NCI-H146 (cell line): ENCODE measurements around the gene ZNF248.

Experiments
- DNase-seq: peaks from one replicate; lab custom pipeline; 2025; lab: John Stamatoyannopoulos, UW

Gene ZNF248

DNA sequence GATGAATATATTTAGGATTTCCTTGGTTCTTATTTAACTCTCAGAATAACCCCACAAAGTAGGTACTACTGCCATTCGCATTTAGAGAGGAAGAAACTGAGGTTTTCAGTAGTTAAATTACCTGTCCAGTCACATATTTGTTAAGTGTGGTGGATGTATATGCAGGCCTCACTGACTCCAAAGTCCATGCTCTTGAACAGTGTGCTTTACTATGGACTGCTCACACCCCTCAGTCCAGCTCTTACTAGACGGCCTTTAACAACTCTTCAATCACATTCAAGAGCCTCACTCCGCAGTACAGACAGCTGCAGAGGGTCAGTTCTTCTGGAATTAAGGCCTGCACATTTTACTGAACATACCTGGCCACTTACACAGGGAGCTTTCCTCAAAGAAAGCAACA lies 36.2 kb downstream of the ZNF248 start:
- no peak for DNase-seq

GRCh38 chr10:37819797-37820196 lies 37.6 kb downstream of the ZNF248 start:
- no peak for DNase-seq

DNA sequence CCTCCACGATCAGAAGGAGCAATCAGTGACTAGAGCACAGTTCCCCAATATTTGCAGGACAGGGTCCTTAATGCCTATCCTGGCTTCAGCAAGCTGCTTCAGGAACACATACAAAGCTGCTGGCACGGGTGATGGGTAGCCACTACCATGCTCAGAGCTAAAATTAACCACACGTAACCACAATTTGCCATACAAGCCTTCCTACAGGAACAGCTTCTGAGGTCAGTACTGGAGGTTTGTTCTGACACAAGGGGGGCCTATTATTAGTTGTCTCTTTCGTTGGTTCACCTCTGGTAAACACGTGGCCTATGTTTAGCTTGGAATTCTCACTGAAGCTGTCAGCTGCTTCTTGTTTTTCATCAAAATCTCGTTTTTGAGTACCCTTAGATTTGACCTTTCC lies 41.1 kb downstream of the ZNF248 start:
- DNase-seq: no peak

GRCh38 chr10:37813763-37814162 lies 43.6 kb downstream of the ZNF248 start:
- DNase-seq: no peak

DNA sequence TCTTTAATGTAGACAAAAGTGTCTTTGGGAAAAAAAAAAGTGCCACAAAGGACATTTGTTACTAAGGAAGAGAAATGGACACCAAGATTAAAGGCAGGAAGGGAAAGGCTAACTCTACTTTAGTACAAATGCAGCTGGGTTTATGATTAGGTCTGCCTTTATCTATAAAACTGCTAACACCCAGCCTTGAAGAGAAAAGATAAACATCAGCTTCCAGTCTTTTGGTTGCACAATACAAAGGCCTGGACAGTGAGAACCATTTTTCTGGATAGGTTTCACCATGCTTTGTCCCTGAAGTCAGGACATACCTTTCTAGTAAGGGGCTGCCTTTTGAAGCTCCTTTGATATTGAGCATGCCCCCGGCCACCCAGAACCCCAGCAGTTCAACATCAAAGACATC lies 45.1 kb downstream of the ZNF248 start:
- DNase-seq: no peak

- no peak for DNase-seq
Observed at GRCh38 chr10:37803269-37803668, 54.1 kb downstream of the ZNF248 start.

DNA sequence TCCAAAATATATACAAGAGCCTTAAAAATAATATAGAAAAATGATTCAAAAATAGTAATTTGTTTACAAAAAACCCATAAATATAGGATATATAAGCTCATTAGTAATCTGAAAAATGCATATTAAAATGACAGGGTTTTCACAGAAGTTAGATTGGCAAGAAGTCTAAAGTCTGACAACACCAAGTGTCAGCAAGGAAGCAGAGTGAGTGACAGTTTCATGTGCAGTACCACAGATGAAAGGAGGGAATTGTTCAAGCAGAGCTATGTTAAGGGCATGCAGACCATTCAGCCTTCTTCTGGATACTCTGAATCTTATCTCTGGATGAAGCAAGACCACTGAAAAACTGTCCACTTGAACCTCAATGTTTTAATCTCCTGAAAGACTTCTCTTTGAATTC lies 55.9 kb downstream of the ZNF248 start:
- DNase-seq: no peak

DNA sequence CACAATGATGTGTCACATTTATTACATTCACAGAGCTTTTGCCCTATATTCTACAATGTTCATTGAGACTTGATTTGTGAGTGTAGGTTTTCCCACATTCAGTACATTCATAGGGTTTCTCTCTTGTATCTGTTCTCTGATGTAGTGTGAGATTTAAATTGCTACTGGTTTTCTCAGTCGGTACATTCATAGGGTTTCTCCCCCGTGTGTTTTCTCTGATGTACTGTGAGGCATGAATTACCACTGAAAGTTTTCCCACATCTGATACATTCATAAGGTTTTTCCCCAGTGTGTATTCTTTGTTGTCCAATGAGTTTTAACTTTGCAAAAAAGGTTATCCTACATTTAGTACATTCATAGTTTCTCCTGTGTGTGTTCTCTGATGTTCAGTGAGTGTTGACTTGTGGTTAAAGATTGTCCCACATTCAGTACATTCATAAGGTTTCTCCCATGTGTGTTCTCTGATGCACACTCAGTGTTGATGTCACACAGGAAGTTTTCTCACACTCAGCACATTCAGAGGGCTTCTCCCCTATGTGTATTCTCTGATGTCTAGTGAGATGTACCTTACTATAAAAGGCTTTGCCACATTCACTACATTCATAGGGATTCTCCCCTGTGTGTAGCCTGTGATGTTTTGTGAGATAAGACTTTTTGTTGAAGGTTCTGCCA lies 63.0 kb downstream of the ZNF248 start:
- DNase-seq: no peak

DNA sequence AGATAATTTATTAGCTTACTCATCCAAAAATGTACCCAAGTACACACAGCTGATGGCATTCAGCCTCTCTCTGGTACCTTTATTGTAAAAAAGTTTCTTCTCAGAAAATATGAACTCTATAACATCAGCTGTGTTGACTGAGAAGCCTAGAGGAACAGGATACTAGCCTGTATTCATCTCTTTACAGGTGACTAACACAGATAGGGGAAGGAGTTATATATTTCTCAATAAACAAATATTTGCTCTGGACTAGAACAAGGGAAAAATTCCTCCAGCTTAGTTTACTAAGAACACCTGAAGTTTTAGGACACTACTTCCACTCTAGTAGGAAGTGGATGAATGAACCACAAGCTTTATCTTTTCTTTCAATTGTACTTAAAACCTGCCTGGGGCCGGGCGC lies 67.8 kb downstream of the ZNF248 start:
- DNase-seq: no peak

DNA sequence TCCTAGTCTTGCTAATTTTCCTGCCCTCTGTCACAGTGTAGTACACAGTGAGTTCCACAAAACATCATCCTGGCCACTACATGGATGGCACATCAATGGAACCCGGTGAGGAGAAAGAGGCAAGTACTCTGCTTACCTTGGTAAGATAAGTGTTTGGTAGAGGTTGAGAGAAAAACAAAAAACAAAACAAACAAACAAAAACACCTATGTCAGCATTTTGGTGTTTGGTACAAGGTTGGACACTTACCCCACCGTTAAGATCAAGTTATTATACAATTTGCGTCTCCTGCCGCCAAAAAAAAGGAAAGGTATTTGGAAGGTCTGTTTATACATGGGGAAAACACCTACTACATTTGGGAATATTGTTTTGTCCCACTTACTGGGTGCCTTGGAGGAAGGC lies 72.7 kb downstream of the ZNF248 start:
- DNase-seq: no peak

DNA sequence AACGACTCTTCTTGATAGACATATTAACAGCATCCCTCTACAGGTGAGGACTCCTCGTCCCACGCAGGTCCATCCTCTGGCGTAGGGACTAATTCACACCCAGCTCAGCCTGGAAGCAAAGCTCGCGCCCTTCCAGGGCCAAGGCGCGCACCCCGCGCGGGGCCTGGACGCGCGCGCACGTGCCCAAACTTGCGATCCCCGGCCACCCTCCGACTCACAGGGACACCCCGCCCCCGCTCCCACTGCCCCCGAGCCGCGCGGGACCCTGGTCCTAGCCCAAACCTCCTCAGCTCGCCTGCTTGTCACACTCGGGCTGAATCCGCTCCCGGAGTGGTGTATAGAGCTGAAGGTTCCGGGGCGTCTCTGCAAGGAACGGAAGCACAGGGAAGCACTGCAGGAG lies 76.9 kb downstream of the ZNF248 start:
- no peak for DNase-seq

GRCh38 chr10:37777056-37777455 lies 80.4 kb downstream of the ZNF248 start:
- DNase-seq: no peak

DNA sequence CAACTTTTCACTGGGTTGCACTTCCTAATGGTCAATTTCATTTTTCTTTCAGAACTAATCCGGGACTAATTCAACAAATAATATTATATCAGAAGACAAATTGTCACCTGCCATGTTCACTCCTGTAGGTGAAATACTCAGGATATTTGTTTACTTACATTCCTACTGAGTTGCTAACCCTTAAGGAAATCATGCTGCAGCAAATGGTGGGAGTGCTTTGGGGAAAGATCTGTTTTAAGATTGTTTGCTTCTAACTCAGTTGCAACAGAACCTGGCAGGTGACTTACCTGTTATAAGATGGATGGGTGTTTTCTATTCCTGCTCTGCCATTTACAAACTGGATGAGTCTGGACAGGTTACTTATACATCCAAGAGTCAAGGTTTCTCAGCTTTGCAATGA lies 81.8 kb downstream of the ZNF248 start:
- no peak for DNase-seq

- no peak for DNase-seq
Observed at GRCh38 chr10:37774351-37774750, 83.1 kb downstream of the ZNF248 start.

DNA sequence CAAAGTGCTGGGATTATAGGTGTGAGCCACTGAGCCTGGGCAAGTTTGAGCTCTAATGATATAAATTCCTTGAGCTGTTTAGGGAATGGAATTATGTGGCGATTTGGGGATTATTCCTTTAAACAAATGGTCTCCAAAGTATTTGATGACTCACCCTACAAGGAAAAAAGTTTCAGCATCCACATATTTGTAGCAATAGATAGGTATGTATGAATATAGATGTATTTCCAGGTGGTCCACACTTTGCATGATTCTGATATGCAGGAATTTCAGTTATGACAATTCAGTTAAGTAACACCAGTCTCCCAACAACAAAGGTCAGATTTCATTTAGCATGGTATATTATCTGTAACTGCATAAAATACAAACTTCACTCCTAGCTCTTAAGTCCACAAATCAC lies 92.2 kb downstream of the ZNF248 start:
- no peak for DNase-seq

DNA sequence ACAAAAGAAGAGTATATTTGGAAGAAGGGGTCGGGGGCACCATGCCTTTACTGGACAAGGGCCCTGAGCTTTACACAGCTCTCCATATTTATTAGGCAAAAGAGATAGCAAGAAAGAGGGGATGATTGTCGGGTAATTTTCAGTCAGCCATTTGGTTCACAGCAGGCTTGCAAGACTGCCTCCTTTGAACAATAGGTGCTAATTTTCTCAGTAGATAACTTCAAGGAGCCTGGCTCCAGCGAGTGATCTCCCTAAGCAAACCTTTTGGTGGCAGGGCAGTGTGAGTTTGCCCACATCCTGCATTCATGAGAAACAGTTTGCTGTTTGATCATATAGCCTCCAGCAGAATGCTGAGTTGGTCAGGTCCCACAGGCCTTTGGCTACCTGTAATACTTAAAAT lies 94.3 kb downstream of the ZNF248 start:
- DNase-seq: no peak

DNA sequence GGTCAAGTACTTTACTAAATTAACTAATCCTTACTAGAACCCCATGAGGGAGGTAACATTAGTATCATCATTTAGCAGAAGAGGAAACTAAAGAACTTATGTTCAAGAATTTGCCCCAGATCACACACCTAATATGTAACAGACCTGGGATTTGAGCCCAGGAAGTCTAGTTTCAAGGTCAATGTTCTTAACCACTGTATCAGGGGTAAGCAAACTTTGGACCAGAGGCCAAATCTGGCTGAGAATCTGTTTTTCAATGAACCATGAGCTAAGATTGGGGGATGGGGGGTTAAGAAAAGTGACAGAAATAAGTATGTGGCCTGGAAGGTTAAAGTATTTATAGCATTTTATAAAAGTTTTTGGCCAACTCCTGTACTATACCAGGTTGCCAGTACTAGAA lies 95.1 kb downstream of the ZNF248 start:
- no peak for DNase-seq

DNA sequence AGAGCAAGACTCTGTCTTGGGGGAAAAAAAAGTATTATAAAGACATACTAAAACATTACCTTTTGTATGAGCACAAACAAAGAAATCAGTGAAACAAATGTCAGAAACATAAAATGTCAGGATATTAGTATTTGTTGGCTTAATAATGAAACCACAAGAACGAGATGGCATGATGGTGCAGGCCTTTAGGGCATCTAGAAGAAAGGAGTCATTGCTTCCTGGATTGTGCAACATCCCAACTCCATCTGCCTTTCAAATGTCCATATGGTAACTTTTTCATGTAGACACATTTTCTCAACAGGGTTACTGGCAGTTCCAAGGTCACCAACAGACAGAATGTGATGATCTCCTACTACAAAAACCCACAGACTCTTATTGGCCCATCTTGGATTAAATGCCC lies 96.6 kb downstream of the ZNF248 start:
- no peak for DNase-seq

GRCh38 chr10:37758074-37758473 lies 99.3 kb downstream of the ZNF248 start:
- DNase-seq: no peak

DNA sequence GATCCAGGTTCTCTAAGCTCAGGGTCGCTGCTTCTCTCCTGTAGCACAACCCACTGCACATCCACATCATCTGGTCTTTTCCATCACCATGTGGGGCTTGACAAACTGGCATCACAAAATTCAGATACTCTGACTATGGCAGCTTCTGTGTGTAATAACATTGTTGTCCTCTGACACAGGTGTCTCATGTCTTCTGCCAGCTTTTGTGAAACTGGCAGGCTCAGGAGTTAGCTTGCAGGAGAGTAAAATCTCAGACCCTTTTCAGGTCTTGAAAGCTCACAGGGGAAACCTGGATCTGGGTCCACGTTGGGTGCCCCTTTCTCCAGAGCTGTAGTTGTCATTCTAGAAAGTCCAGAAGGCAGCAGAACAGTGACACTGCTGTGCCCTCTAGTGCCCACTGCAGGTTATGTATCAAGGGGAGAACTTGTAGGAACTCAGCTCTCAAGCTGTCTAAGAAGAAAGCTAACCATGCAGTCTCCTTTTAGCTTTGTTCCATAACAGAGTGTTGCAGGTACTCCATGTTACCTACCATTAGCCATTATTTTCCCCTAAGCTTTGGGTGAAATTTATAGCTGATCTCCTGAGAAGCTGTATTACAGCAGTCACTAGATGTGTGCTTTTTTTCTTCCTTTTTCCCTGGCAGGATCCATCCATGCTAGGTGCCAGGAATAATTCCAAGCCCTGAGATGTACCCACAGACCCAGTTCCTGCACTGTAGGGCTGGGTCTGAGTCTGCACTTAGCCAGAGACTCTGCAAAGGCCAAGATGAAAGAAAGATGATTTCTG lies 102.7 kb downstream of the ZNF248 start:
- no peak for DNase-seq

- DNase-seq: no peak
Observed at GRCh38 chr10:37752334-37752875, 105.0 kb downstream of the ZNF248 start.

DNA sequence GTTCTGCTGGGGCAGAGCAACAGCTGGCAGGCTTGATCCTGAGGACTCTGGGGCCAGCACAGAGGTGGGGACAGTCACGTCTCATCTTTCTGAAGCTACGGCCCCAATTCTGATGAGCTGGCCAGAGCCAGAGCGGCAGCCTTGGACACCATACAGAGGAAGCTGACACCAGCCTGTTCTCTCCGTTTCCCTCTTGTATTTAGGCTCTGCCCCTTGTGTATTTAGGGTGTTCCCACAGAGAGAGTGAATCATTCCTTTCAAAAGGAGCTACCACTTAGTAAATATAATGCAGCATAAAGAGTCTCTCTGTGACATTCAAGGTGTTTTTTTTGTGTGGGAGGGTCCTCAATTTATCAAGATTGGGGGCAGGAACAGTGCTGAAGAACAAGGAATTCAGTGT lies 109.2 kb downstream of the ZNF248 start:
- no peak for DNase-seq

GRCh38 chr10:37747081-37747480 lies 110.3 kb downstream of the ZNF248 start:
- DNase-seq: no peak

DNA sequence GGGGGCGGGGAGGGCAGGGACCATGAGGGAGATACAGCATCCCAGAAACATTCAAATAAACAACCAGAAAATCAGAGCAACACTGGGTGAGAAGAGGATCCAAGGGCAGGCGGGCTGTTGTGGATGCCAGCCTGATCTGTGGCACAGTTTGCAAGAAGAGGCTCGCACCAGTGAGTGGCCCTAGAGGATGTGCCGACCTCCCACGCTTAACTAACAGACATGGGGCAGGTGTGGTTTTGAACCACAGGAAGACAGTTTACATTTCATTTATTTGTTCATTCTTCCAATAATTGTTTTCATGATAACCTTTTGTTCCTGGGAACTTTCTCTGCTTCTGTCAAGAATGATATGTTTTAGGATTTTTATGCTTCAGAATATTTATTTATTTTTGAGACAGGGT lies 115.6 kb downstream of the ZNF248 start:
- DNase-seq: no peak
